ENCODE results near the gene GRB14. TPM values are rescaled to one million over a fixed set of nuclear protein-coding genes. Genes with fewer than 3 reads are reported as not detected.
"Not testable (repeated sequence)": the region's sequence is repeated elsewhere in the genome, so short reads cannot be mapped to it uniquely, and the experiment has no call there.

The GRB14 gene
- total RNA-seq, 1 experiment from 2014 or later: 18.4 TPM

DNA sequence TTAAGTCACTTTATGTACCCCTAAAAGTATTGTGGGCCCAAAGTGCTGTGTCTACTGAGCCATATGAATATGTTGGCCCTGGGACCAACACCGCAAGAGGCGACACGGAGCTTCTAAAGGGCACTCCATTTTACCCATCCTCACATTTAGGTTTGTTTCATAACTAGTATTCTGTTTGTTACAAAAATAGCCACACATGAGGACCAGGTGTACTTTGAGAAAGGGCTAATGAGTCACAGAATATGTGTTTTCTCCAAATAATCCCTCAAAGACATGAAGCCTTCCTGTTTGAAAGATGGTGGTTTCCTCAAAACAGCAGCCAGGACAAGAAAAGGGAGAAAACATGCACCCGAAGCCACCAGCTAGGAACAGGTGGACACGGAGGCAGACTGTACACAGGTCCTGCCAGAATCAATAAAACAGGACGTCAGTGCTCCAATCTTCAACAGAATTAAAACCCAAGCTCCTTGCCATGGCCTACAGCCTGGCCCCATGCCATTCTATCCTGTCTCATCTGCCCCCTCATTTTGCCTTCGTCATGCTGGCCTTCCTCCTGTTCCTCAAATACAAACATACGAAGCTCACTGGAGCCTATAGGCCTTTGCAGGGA lies 21.8 kb upstream of the GRB14 start:
- no TSS peak for BruUV-seq (replicated peaks)

GRCh38 chr2:164642268-164642667 lies 21.0 kb upstream of the GRB14 start:
- Mint-ChIP-seq H3K27ac (ENCODE audit: unreplicated experiment) (no peak overlapping the region), H3K36me3 (ENCODE audit: insufficient read depth, unreplicated experiment) (no peaks in the 10 kb centered on the region), H3K27me3 (ENCODE audit: unreplicated experiment) (no peaks in the 10 kb centered on the region), H3K4me1 (ENCODE audit: low read depth, unreplicated experiment) (no peaks in the 10 kb centered on the region), H3K9me3 (ENCODE audit: low read depth, unreplicated experiment) (no peaks in the 10 kb centered on the region), H3K4me3 (ENCODE audit: low read depth, unreplicated experiment) (no peak overlapping the region)
- CTCF ChIA-PET: no interaction called here
- no TSS peak for BruUV-seq (replicated peaks)
- DNase-seq: no peak
- TF ChIP-seq, protein P1, sequence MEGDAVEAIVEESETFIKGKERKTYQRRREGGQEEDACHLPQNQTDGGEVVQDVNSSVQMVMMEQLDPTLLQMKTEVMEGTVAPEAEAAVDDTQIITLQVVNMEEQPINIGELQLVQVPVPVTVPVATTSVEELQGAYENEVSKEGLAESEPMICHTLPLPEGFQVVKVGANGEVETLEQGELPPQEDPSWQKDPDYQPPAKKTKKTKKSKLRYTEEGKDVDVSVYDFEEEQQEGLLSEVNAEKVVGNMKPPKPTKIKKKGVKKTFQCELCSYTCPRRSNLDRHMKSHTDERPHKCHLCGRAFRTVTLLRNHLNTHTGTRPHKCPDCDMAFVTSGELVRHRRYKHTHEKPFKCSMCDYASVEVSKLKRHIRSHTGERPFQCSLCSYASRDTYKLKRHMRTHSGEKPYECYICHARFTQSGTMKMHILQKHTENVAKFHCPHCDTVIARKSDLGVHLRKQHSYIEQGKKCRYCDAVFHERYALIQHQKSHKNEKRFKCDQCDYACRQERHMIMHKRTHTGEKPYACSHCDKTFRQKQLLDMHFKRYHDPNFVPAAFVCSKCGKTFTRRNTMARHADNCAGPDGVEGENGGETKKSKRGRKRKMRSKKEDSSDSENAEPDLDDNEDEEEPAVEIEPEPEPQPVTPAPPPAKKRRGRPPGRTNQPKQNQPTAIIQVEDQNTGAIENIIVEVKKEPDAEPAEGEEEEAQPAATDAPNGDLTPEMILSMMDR (IDR thresholded peaks at IDR 0.05; ENCODE audit: unreplicated experiment): no peak
- intact Hi-C loops (cut with micrococcal nuclease; ENCODE audit: unreplicated experiment): no loop called here

More for the DNA sequence above, 21.8 kb upstream of the GRB14 start:
- no peaks in the 10 kb centered on the region for H3K27me3 Mint-ChIP-seq (ENCODE audit: unreplicated experiment)
- peaks cover 4% of the 10 kb centered on the region for H3K9me3 Mint-ChIP-seq (ENCODE audit: low read depth, unreplicated experiment)
- no peaks in the 10 kb centered on the region for H3K4me1 Mint-ChIP-seq (ENCODE audit: low read depth, unreplicated experiment)
- CTCF ChIA-PET: no interaction called here
- TF ChIP-seq, protein P1 (IDR thresholded peaks at IDR 0.05; ENCODE audit: unreplicated experiment): no peak
- intact Hi-C loops (cut with micrococcal nuclease; ENCODE audit: unreplicated experiment): no loop called here
- no peak for DNase-seq
- H3K4me3 Mint-ChIP-seq (ENCODE audit: low read depth, unreplicated experiment): no peak overlapping the region
- H3K36me3 Mint-ChIP-seq (ENCODE audit: insufficient read depth, unreplicated experiment): peaks cover 4% of the 10 kb centered on the region
- no peak overlapping the region for H3K27ac Mint-ChIP-seq (ENCODE audit: unreplicated experiment)

DNA sequence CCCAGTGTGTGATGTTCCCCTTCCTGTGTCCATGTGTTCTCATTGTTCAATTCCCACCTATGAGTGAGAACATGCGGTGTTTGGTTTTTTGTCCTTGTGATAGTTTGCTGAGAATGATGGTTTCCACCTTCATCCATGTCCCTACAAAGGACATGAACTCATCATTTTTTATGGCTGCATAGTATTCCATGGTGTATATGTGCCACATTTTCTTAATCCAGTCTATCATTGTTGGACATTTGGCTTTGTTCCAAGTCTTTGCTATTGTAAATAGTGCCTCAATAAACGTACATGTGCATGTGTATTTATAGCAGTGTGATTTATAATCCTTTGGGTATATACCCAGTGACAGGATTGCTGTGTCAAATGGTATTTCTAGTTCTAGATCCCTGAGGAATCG lies 7.0 kb upstream of the GRB14 start:
- CTCF ChIA-PET; BruUV-seq (replicated peaks); intact Hi-C loops (cut with micrococcal nuclease; ENCODE audit: unreplicated experiment); DNase-seq; H3K36me3 Mint-ChIP-seq (ENCODE audit: insufficient read depth, unreplicated experiment); H3K27me3 Mint-ChIP-seq (ENCODE audit: unreplicated experiment); H3K9me3 Mint-ChIP-seq (ENCODE audit: low read depth, unreplicated experiment); H3K27ac Mint-ChIP-seq (ENCODE audit: unreplicated experiment); H3K4me3 Mint-ChIP-seq (ENCODE audit: low read depth, unreplicated experiment); H3K4me1 Mint-ChIP-seq (ENCODE audit: low read depth, unreplicated experiment): not testable (repeated sequence)

DNA sequence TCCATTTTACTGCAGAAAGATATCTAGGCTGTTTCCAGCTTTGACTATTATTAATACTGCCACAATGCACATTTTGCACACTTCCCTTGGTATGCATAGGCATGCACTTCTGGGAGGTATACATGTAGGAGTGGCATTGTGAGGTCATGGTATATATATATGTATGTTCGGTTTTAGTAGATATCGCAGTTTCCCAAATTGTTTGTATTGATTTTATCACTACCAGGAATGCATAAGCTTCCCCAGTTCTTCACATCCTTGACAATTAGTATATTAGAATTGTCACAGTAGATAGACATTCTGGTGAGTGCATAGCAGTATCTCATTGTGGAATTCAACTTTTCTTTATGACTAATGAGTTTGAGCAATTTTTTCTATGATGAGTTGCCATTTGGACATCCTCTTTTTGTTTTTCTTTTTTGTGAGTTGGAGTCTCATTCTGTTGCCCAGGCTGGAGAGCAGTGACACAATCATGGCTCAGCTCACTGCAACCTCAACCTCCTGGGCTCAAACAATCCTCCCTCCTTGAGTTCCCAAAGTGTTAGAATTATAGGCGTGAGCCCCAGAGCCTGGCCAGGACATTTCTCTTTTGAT lies 4.2 kb upstream of the GRB14 start:
- H3K9me3 Mint-ChIP-seq (ENCODE audit: low read depth, unreplicated experiment): no peaks in the 10 kb centered on the region
- TF ChIP-seq, protein P1 (IDR thresholded peaks at IDR 0.05; ENCODE audit: unreplicated experiment): no peak
- H3K27ac Mint-ChIP-seq (ENCODE audit: unreplicated experiment): no peak overlapping the region
- no peak for DNase-seq
- H3K27me3 Mint-ChIP-seq (ENCODE audit: unreplicated experiment): no peaks in the 10 kb centered on the region
- CTCF ChIA-PET: no interaction called here
- intact Hi-C loops (cut with micrococcal nuclease; ENCODE audit: unreplicated experiment): no loop called here
- peaks cover 16% of the 10 kb centered on the region for H3K36me3 Mint-ChIP-seq (ENCODE audit: insufficient read depth, unreplicated experiment)
- no peaks in the 10 kb centered on the region for H3K4me1 Mint-ChIP-seq (ENCODE audit: low read depth, unreplicated experiment)
- BruUV-seq (replicated peaks): no TSS peak
- no peak overlapping the region for H3K4me3 Mint-ChIP-seq (ENCODE audit: low read depth, unreplicated experiment)

GRCh38 chr2:164624316-164624715 lies 3.0 kb upstream of the GRB14 start:
- H3K27me3 Mint-ChIP-seq (ENCODE audit: unreplicated experiment): no peaks in the 10 kb centered on the region
- no peaks in the 10 kb centered on the region for H3K9me3 Mint-ChIP-seq (ENCODE audit: low read depth, unreplicated experiment)
- CTCF ChIA-PET: no interaction called here
- no peak overlapping the region for H3K27ac Mint-ChIP-seq (ENCODE audit: unreplicated experiment)
- H3K4me3 Mint-ChIP-seq (ENCODE audit: low read depth, unreplicated experiment): no peak overlapping the region
- H3K36me3 Mint-ChIP-seq (ENCODE audit: insufficient read depth, unreplicated experiment): peaks cover 17% of the 10 kb centered on the region
- intact Hi-C loops (cut with micrococcal nuclease; ENCODE audit: unreplicated experiment): loop anchor here (5.0 kb wide), 1 partner anchor 88 kb away; no protein-coding TSS in a partner anchor
- no peak for DNase-seq
- H3K4me1 Mint-ChIP-seq (ENCODE audit: low read depth, unreplicated experiment): no peaks in the 10 kb centered on the region
- TF ChIP-seq, protein P1 (IDR thresholded peaks at IDR 0.05; ENCODE audit: unreplicated experiment): no peak
- BruUV-seq (replicated peaks): no TSS peak
